Sigmoid colon (tissue), 7 donors: ENCODE results near the gene OGFR. TPM values are rescaled to one million over a fixed set of nuclear protein-coding genes. Genes with fewer than 3 reads are reported as not detected.

Experiments
- DNase-seq: peaks from one replicate; pipeline ENCODE4 v3.0.0-alpha.2; 2019
- H3K27ac ChIP-seq, 4 donors: fragments of 200-600 bp; sonication (generic); one replicate each; pipeline ENCODE4 v1.5.1; 2016 to 2019; ENCODE audit warnings: mild to moderate bottlenecking in 1 of 4
- H3K27me3 ChIP-seq, 3 donors: fragments of 200-600 bp; sonication (generic); one replicate each; pipeline ENCODE4 v1.5.1; 2019; ENCODE audit warnings: mild to moderate bottlenecking in 1 of 3
- H3K36me3 ChIP-seq, 4 donors: fragments of 200-600 bp; sonication (generic); one replicate each; pipeline ENCODE4 v1.5.1; 2016 to 2019
- H3K4me1 ChIP-seq, 4 donors: fragments of 200-600 bp; sonication (generic); one replicate each; pipeline ENCODE4 v1.5.1; 2017 to 2019
- H3K4me3 ChIP-seq, 4 donors: fragments of 200-600 bp; sonication (generic); one replicate each; pipeline ENCODE4 v1.5.1; 2017 to 2019; ENCODE audit warnings: mild to moderate bottlenecking in 2 of 4, moderate library complexity in 1 of 4
- H3K9me3 ChIP-seq, 4 donors: fragments of 200-600 bp in 3 of 4; sonication (generic) in 3 of 4; one replicate each; pipeline versions ENCODE4 v1.5.1 to v1.6.1; 2013 to 2019
- EP300 ChIP-seq, 4 donors: sonication (generic); formaldehyde crosslinking; IDR thresholded peaks; one replicate each; pipeline ENCODE4 v1.6.1; 2017; ENCODE audit warnings: antibody characterized with exemption in 4 of 4
- POLR2A ChIP-seq, 2 donors: fragments of 450-650 bp; IDR thresholded peaks; one replicate each; pipeline ENCODE4 v1.6.1; 2016; ENCODE audit warnings: antibody characterized with exemption in 2 of 2, mild to moderate bottlenecking in 2 of 2, moderate library complexity in 2 of 2
- POLR2AphosphoS5 ChIP-seq, 4 donors: sonication (generic); formaldehyde crosslinking; IDR thresholded peaks; one replicate each; pipeline ENCODE4 v1.6.1; 2017; ENCODE audit warnings: antibody characterized with exemption in 4 of 4
- WGBS, 2 donors: extraction: QIAGEN DNeasy Blood & Tissue Kit; methylation state at CpG; one replicate each; pipeline ENCODE4 v1.1.7; 2013; 5-methylcytosine and 5-hydroxymethylcytosine counted together
- intact Hi-C: fragments of 100-400 bp; cut with DNase I; formaldehyde crosslinking; loops from one replicate; pipeline ENCODE4 v1.15.1; 2023
- polyA plus RNA-seq, 3 donors: library from polyadenylated mRNA; stranded (reverse); fragments of 200-250 nt; gene quantifications; one replicate each; pipeline ENCODE4 v1.2.3, GENCODE V29; 2013
- total RNA-seq, 4 donors: library from RNA; depleted of rRNA; stranded (reverse); fragments of >200 nt; gene quantifications; one replicate each; pipeline ENCODE4 v1.1.0, GENCODE V29; 2016
- TF ChIP-seq, protein P1 (sequence below), 4 experiments: fragments of 450-650 bp in 3 of 4; fragments of 200-600 bp in 1 of 4; IDR thresholded peaks; one replicate each; pipeline ENCODE4 v1.5.1; 2016 to 2019; ENCODE audit warnings: antibody characterized with exemption in 4 of 4, mild to moderate bottlenecking in 3 of 4, moderate library complexity in 2 of 4
- donor health status: healthy with polysubstance abuse.
- donor health status: Bipolar disorder and iron deficiency.
- donor health status: healthy.

OGFR gene
- total and polyA plus RNA-seq, 7 donors: 22.2 to 64.8 (median 46.6) TPM

DNA sequence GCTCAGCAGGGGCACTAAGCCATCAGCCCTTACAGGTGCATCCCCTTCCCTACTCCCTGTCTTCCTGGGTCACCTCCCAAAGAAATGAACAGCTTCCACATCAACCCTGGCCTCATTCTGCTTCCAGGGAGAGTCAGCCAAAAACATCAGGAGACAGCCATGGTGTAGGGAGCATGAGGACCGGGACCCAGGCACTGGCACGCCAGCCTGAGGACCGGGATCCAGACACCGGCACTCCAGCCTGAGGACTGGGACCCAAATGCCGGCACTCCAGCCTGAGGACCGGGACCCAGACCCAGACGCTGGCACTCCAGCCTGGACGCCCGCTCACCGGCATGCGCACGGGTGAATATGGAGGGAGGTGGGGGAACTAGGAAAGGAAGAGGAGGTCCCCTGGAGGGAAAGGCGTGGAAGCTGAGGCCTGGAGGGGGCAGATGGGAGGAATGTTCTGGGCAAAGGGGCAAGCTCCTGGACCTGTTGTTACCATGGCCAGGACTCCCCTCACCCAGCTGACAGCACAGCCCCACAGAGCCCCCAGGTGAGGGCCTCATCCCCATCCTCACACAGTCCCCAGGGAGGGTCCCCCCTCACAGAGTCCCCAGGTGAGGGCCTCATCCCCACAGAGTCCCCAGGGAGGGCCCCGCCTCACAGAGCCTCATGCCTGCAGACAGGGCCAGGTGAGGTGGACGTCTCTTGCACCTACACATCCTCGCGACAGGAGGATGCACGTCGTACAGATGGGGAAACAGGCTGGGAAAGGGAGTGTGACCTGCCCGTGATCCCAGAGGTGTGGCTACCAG, 34.3 kb upstream of the OGFR start:
- Histone ChIP-seq H3K27me3 (no peaks in the 10 kb centered on the region), H3K4me3 (no peak overlapping the region), H3K36me3 (no peaks in the 10 kb centered on the region), H3K27ac (no peak overlapping the region), H3K4me1 (peaks cover 0 to 28% (median 14%) of the 10 kb centered on the region in 4 donors), H3K9me3 (no peaks in the 10 kb centered on the region)
- TF ChIP-seq POLR2A (IDR thresholded peaks at IDR 0.05) (no peak), POLR2AphosphoS5 (IDR thresholded peaks at IDR 0.05) (no peak)
- DNase-seq: no peak
- 90 to 93% methylated on average over 20 of the region's 20 CpGs for WGBS, 2 donors
- intact Hi-C loops: no loop called here

DNA sequence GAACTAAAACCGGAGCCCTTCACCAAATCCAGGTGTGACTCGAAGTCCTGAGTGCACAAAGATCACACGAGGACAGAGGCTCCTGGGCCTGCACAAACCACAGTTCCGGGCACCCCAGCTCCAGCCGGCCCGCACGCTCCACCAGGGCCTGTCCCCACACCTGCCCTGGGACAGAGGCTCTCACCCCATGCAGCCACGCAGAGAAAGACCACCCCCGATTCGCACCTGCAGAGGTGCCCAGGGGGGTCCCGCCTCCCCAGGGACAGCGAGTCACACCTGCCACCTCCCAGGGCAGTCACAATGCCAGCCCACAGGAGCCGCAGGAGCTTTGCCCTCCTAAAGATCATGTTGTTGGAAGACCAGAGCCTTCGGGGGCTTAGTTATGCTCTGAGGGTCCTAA, 33.7 kb upstream of the OGFR start:
- TF ChIP-seq POLR2AphosphoS5 (IDR thresholded peaks at IDR 0.05) (no peak), EP300 (IDR thresholded peaks at IDR 0.05) (no peak), POLR2A (IDR thresholded peaks at IDR 0.05) (no peak)
- TF ChIP-seq, protein P1, sequence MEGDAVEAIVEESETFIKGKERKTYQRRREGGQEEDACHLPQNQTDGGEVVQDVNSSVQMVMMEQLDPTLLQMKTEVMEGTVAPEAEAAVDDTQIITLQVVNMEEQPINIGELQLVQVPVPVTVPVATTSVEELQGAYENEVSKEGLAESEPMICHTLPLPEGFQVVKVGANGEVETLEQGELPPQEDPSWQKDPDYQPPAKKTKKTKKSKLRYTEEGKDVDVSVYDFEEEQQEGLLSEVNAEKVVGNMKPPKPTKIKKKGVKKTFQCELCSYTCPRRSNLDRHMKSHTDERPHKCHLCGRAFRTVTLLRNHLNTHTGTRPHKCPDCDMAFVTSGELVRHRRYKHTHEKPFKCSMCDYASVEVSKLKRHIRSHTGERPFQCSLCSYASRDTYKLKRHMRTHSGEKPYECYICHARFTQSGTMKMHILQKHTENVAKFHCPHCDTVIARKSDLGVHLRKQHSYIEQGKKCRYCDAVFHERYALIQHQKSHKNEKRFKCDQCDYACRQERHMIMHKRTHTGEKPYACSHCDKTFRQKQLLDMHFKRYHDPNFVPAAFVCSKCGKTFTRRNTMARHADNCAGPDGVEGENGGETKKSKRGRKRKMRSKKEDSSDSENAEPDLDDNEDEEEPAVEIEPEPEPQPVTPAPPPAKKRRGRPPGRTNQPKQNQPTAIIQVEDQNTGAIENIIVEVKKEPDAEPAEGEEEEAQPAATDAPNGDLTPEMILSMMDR (IDR thresholded peaks at IDR 0.05): no peak
- WGBS, 2 donors: 83 to 89% methylated on average over 14 of the region's 14 CpGs
- Histone ChIP-seq H3K27ac (no peak overlapping the region), H3K4me1 (peaks cover 0 to 28% (median 14%) of the 10 kb centered on the region in 4 donors), H3K4me3 (no peak overlapping the region), H3K27me3 (no peaks in the 10 kb centered on the region), H3K9me3 (no peaks in the 10 kb centered on the region), H3K36me3 (no peaks in the 10 kb centered on the region)
- DNase-seq: no peak
- intact Hi-C loops: no loop called here

DNA sequence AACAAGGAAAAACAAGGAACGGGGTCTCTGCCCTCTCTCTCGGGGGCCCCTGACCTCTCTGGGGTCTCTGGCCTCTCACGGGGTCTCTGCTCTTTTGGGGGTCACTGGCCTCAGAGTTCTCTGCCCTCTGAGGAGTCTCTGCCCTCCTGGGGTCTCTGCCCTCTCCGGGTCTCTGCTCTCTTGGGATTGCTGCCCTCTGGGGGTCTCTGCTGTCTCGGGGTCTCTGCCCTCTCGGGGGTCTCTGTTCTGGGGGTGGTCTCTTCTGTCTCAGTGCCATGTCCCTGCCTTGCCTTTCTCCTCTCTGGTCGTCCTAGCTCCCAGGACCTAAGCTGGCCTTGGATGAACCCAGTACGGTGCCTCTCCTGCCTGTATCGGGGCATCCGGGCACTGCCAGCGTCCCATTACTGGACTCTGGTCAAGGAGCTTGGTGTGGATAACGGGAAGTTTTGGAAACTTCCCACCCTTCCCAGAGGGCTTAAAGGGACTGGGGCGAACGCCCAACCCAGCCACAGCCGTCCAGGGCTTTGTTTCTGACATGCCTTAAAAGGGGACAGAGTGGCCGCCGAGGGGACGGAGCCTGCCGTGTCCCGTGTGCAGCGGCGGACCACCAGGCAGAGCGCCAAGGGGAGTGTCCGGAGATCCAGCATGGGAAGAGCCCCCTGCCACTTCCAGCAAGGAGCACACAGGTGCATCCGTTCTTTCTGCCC, 33.1 kb upstream of the OGFR start:
- peaks cover 0 to 28% (median 14%) of the 10 kb centered on the region in 4 donors for H3K4me1 ChIP-seq
- H3K9me3 ChIP-seq: no peaks in the 10 kb centered on the region
- DNase-seq: no peak
- no peak overlapping the region for H3K4me3 ChIP-seq
- H3K27me3 ChIP-seq: no peaks in the 10 kb centered on the region
- no peak overlapping the region for H3K27ac ChIP-seq
- no peaks in the 10 kb centered on the region for H3K36me3 ChIP-seq
- 80 to 85% methylated on average over 25 of the region's 25 CpGs for WGBS, 2 donors
- intact Hi-C loops: no loop called here
- TF ChIP-seq POLR2AphosphoS5 (IDR thresholded peaks at IDR 0.05) (no peak), POLR2A (IDR thresholded peaks at IDR 0.05) (no peak), EP300 (IDR thresholded peaks at IDR 0.05) (no peak)
- TF ChIP-seq, protein P1 (IDR thresholded peaks at IDR 0.05): no peak

DNA sequence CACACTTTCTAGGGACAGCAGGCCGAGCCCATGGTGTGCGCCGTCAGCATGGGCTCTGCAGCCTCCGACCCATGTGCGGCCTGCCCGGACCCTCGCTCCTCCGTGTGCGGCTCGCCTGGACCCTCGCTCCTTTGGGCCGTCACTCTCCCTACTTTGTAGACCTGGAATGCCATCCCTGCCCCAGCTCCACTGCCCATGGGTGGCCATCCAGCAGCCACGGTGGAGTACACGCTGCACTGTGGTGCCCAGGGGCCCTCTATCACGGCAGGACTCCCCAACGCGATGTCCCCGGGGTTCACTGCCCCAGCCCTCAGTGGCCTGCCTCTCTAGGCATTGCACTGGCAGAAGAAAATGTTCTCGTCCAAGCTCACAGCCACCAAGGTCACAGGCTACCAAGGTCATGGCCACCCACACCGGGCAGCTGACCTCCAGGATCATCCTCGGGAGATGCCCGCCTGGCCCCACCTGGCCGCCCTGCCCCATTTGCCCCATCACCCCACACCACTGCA, 32.5 kb upstream of the OGFR start:
- H3K4me1 ChIP-seq: peaks cover 0 to 28% (median 14%) of the 10 kb centered on the region in 4 donors
- H3K9me3 ChIP-seq: no peaks in the 10 kb centered on the region
- H3K27ac ChIP-seq: no peak overlapping the region
- TF ChIP-seq, protein P1 (IDR thresholded peaks at IDR 0.05): no peak
- TF ChIP-seq POLR2AphosphoS5 (IDR thresholded peaks at IDR 0.05) (no peak), EP300 (IDR thresholded peaks at IDR 0.05) (no peak), POLR2A (IDR thresholded peaks at IDR 0.05) (no peak)
- H3K27me3 ChIP-seq: no peaks in the 10 kb centered on the region
- DNase-seq: no peak
- no peak overlapping the region for H3K4me3 ChIP-seq
- WGBS, 2 donors: 90 to 93% methylated on average over 23 of the region's 23 CpGs
- intact Hi-C loops: no loop called here
- no peaks in the 10 kb centered on the region for H3K36me3 ChIP-seq

DNA sequence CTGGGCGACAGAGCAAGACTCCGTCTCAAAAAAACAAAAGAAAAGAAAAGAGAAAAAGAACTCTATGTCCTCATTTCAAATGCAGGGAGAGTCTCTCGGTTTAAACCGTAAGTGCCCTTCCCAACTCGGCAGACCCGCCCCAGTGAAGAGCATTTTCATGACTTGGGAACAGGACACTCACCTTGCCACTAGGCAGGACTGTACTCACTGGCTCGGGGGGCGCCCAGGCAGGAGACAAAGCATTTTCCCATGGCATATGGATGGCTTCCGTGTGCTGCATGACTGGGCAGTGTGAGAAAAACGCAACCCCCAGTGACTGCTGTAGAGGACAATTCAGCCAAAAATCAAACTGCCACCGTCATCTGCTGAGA, 32.0 kb upstream of the OGFR start:
- intact Hi-C loops: no loop called here
- H3K36me3 ChIP-seq: no peaks in the 10 kb centered on the region
- H3K27ac ChIP-seq: peak overlapping the region in 1 of 4 donors; percentile 28
- no peaks in the 10 kb centered on the region for H3K27me3 ChIP-seq
- H3K4me3 ChIP-seq: no peak overlapping the region
- TF ChIP-seq POLR2A (IDR thresholded peaks at IDR 0.05) (no peak), POLR2AphosphoS5 (IDR thresholded peaks at IDR 0.05) (no peak), EP300 (IDR thresholded peaks at IDR 0.05) (no peak)
- TF ChIP-seq, protein P1 (IDR thresholded peaks at IDR 0.05): no peak
- DNase-seq: no peak
- H3K9me3 ChIP-seq: no peaks in the 10 kb centered on the region
- H3K4me1 ChIP-seq: peaks cover 0 to 28% (median 14%) of the 10 kb centered on the region in 4 donors
- 66 to 73% methylated on average over 11 of the region's 11 CpGs for WGBS, 2 donors
